GM19395 (cell line): ENCODE data around the gene RAB32.
"Not testable (repeated sequence)": the region's sequence is repeated elsewhere in the genome, so short reads cannot be mapped to it uniquely, and the experiment has no call there.

Experiments
- ATAC-seq: cut with Tn5 transposase; IDR thresholded peaks from one replicate; pipeline ENCODE4 v1.9.1; 2021; ENCODE audit warnings: mild to moderate bottlenecking, moderate library complexity; ENCODE audit not compliant: unreplicated experiment

Gene RAB32

DNA sequence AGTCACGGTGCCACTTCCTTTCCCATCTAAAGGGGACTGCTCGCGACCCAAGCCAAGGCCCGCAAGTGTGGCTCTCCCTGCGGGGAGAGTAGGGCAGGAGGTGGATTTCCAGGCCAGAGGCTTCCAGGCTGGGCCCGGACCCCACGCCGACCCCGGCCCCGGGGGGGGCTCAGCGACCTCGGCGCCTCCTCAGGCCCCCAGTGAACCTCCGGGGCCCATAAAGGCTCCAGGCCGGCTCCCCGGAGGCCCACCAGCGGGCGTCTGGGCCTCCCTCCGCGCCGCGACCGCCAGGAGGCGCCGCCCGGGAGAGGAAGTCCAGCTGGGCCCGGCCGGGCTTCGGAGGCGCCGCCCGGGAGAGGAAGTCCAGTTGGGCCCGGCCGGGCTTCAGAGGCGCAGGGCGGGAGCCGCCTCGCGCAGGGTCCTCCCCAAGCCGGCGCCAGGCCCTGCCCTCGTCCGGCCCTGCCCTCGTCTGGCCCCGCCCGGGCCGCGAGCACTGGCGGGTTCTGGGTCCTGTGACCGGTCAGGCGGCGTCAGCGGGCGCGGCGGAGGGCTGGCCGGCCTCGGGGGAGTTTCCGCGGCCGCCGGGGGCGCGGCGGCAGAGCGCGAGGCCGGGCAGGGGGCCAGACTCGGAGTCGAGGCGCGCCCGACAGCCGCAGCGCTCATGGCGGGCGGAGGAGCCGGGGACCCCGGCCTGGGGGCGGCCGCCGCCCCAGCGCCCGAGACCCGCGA lies at the start of gene RAB32:
Gene RAB32, plus strand, starts transcription at position 623 of the 729 bp plus-strand sequence. Its CDS starts 39 bp downstream, at position 662.
- ATAC-seq, result peak; percentile 73

GRCh38 chr6:146498309-146498708 lies 45.3 kb upstream of the RAB32 start:
- ATAC-seq, result no peak

DNA sequence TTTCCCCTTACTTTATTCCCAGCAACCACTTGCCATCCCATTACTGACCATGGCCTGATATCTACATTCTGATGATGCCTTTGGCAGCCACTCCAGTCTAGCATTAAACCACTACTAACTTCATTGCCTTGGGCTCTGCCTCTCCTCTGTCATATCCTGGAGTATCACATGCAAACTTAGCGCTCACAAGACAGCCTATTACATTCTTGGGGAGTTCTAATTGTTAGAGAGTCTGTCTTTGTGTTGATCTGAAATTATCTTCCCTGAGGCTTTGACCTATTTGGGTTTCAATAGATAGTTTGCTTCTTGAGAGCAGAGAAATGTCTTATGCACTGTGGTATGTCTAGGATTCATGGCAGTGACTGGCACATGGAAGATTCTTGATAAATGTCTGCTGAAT lies 40.5 kb upstream of the RAB32 start:
- ATAC-seq, result no peak

DNA sequence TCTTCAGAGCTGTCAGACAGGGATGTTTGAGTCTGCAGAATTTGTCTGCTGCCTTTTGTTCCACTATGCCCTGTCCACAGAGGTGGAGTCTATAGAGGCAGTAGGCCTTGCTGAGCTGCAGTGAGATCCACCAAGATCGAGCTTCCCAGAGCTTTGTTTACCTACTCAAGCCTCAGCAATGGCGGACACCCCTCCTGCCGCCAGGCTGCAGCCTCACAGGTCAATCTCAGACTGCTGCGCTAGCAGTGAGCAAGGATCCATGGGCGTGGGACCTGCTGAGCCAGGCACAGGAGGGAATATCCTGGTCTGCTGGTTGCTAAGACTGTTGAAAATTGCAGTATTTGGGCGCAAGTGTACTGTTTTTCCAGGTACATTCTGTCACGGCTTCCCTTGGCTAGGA lies 28.4 kb upstream of the RAB32 start:
- ATAC-seq, result no peak

DNA sequence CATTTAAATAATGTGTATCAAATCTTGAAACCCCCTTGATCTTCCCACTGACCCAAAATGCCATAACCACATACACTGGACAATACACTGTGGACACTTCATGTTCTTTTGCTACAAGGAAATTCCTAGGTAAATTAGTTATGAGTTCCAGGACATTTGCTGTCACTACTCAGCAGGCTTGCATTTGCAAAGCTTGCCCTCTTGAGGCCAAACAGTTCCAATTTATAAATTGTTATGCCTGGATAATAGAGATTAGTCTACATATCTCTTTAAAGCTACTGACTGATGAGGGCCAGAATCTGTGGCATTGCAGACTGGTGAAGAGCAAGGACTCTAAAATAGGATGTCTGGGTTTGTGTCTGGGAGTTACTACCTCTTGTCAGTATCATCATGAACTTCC lies 17.4 kb upstream of the RAB32 start:
- ATAC-seq, result no peak

DNA sequence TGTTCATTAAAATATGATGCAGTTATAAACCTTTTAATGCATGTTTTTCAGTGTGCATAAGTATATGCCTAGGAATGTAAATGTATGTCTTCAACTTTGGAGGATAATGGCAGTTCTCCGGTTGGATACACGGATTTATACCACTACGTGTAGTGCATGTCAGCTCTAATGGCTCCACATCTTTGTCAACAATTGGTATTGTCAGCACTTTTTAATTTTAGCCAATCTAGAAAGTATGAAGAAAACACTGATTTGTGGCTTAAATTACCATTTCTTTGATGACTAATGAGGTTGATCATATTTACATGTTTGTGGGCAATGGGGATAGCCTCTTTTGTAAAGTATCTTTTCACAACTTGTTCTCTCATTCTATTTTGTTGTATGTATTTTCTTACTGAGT lies 10.9 kb upstream of the RAB32 start:
- ATAC-seq, result no peak

GRCh38 chr6:146542881-146543210 lies 787 bp upstream of the RAB32 start:
- ATAC-seq, result no peak

GRCh38 chr6:146543940-146544615 lies 445 bp downstream of the RAB32 start:
- peak; percentile 23 for ATAC-seq

DNA sequence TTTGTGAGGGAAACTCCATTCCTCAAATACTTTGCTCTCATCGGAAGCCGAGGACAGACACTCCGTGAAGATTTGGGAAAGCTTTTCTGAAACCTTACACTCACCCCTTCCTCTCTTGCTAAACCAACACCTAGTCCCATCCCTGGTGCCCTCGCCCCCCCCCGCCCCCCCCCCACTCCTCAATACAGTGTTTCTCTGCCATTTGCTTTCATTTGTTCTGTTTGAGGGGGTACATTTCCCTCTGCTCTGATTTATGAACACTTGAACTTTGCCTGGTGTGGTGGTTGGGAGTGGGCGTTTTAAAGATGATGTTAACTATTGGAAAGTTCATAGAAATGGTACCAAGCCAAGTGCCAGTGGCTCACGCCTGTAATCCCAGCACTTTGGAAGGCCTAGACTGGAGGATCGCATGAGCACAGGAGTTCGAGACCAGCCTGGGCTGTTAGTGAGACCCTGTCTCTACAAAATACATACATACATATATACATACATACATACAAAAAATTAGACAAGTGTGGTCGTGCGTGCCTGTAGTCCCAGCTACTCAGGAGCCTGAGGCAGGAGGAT lies 1.1 kb downstream of the RAB32 start:
- no peak for ATAC-seq

- no peak for ATAC-seq
Observed at GRCh38 chr6:146545581-146545980, 1.9 kb downstream of the RAB32 start.

DNA sequence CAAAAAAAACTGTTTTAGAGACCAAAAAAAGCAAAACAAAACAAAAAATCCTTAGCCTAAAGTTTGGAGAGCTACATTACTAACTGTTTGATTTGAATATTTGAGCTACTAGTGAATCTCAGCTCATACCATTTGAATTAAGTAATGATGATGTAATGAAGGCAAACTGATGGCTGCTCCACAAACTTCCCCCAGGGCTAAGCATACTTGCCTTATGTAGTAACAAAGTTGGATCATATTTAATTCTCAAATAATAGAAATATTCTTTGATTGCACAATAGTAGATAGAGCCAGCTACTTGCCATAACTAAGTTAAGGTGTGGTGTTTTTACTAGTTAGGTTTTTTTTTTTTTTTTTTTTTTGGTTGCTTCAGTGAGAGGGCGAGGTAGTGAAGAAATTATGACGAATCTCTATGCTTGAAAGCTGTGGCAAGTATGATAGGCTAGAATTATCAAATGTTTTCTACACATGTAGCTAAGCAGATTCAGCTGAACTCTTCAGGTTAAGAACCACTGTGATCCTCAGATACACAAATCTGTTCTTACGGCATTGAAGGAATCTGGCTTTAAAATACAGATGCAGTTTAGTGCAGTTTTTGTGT lies 2.9 kb downstream of the RAB32 start:
- no peak for ATAC-seq

GRCh38 chr6:146547889-146548288 lies 4.3 kb downstream of the RAB32 start:
- no peak for ATAC-seq

- no peak for ATAC-seq
Observed at GRCh38 chr6:146548898-146549374, 5.3 kb downstream of the RAB32 start.

- no peak for ATAC-seq
Observed at GRCh38 chr6:146550911-146551310, 7.3 kb downstream of the RAB32 start.

DNA sequence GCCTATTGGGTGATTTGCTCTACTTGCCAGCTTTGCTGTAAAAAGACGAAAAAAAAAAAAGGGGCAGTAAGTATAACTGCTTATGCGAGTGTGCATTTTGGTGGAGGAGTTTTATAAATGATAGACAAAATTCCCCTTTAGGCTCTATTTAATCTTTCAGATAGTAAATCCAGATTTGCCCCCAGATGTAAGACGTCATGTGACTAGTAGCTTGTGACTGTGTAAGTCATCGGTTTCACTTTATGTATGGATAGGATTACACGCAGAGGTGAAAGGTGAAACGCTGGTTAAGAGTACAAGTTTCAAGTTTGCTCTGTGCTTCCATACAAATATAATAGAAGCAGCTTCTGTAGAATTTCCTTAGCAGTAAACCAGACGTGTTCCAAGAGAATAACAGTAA lies 7.9 kb downstream of the RAB32 start:
- ATAC-seq, result no peak

GRCh38 chr6:146553377-146554135 lies 9.9 kb downstream of the RAB32 start:
- ATAC-seq, result no peak

GRCh38 chr6:146560607-146561006 lies 17.0 kb downstream of the RAB32 start:
- no peak for ATAC-seq

- ATAC-seq, result not testable (repeated sequence)
Observed at GRCh38 chr6:146566661-146567060, 23.0 kb downstream of the RAB32 start.

- ATAC-seq, result not testable (repeated sequence)
Observed at GRCh38 chr6:146568619-146569018, 25.0 kb downstream of the RAB32 start.

DNA sequence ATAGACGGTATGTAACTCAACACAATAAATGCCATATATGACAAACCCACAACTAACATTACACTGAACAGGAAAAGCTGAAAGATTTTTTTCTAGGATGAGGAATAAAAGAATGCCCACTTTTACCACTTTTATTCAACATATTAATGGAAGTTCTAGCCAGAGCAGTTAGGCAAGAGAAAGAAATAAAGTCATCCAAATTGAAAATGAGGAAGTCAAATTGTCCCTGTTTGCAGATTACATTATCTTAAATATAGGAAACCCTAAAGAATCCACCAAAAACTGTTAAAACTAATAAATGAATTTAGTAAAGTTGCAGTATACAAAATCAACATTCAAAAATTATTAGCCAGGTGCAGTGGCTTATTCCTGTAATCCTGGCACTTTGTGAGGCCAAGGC lies 30.6 kb downstream of the RAB32 start:
- no peak for ATAC-seq

GRCh38 chr6:146578054-146578453 lies 34.4 kb downstream of the RAB32 start:
- ATAC-seq, result no peak
